ENCODE data around the gene OR5L2.
"Not testable (repeated sequence)": the region's sequence is repeated elsewhere in the genome, so short reads cannot be mapped to it uniquely, and the experiment has no call there.

- TF ChIP-seq CTCF, POLR2A (IDR thresholded peaks at IDR 0.05): not testable (repeated sequence)
These were observed 45.7 kb downstream of the OR5L2 start for GRCh38 chr11:55872731-55873130.

Measured in uterus (tissue), 2 donors.